ENCODE results near the gene IFIT1B.
A peak's percentile ranks its signal among the peaks of the same experiment; 100 is the strongest.

- TF ChIP-seq POLR2A (IDR thresholded peaks at IDR 0.05; ENCODE audit: low read depth, low read length): peak; percentile 63
- no peak for TF ChIP-seq CTCF (IDR thresholded peaks at IDR 0.05 in 2 of 3, conservative IDR thresholded peaks at IDR 0.05 in 1 of 3; ENCODE audit: control insufficient read depth in 2 of 3, extremely low read depth in 1 of 3, insufficient read depth in 1 of 3, low read depth in 3 of 3, low read length in 3 of 3)
- no peak for TF ChIP-seq TAF1 (IDR thresholded peaks at IDR 0.05; ENCODE audit: borderline replicate concordance, low read depth, low read length)
- TF ChIP-seq POLR2AphosphoS5 (IDR thresholded peaks at IDR 0.05; ENCODE audit: low read length): peak; percentile 85
Measured at GRCh38 chr10:89391907-89392756, 14.3 kb downstream of the IFIT1B start, which contains the start of gene IFIT1.
